ENCODE measurements around the gene ABCB1. TPM values are rescaled to one million over a fixed set of nuclear protein-coding genes. Genes with fewer than 3 reads are reported as not detected.

ABCB1 gene
- total RNA-seq, 1 donor from 2014 or later: not detected

DNA sequence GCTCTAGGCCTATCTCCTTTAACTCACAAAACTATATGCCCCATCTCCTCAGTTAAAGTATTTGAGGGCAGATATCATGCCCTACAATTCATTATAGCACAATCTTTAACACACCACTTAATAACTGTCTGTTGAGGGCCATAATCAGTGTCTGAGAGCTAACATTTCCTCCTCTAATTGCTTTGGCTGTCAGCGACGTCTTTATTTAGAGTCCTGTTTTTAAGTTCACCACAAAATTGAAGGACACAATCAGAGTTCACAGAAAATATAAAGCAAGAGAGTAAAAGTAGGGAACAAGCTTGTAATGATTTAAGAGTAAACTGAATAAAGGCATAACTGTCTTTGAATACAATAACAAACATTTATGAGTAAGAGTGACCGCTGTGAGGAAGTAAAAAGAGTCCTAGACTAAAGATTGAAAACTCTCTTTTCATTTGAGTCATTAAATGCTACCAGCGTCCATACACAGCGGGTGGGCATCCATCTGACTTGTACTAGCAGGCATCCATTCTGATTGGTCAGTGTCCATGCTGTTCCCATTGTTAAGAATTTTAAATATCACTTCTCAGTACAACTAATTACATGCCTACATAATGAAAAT is 86.8 kb downstream of the ABCB1 start:
- Histone ChIP-seq H3K36me3 (no peaks in the 10 kb centered on the region), H3K4me2 (no peak overlapping the region), H3K79me2 (ENCODE audit: low read depth) (no peaks in the 10 kb centered on the region), H3K4me1 (peaks cover 5% of the 10 kb centered on the region), H3K27ac (no peak overlapping the region), H3K9ac (no peak overlapping the region), H3K27me3 (no peaks in the 10 kb centered on the region), H3F3A (ENCODE audit: low read depth) (no peaks in the 10 kb centered on the region), H4K20me1 (ENCODE audit: low read depth) (no peaks in the 10 kb centered on the region), H3K9me3 (ENCODE audit: low read depth) (no peaks in the 10 kb centered on the region), H3K4me3 (no peak overlapping the region), H2AFZ (replicated peaks) (no peak overlapping the region)
- no peak for TF ChIP-seq EZH2 (IDR thresholded peaks at IDR 0.05)
- TF ChIP-seq, protein P1, sequence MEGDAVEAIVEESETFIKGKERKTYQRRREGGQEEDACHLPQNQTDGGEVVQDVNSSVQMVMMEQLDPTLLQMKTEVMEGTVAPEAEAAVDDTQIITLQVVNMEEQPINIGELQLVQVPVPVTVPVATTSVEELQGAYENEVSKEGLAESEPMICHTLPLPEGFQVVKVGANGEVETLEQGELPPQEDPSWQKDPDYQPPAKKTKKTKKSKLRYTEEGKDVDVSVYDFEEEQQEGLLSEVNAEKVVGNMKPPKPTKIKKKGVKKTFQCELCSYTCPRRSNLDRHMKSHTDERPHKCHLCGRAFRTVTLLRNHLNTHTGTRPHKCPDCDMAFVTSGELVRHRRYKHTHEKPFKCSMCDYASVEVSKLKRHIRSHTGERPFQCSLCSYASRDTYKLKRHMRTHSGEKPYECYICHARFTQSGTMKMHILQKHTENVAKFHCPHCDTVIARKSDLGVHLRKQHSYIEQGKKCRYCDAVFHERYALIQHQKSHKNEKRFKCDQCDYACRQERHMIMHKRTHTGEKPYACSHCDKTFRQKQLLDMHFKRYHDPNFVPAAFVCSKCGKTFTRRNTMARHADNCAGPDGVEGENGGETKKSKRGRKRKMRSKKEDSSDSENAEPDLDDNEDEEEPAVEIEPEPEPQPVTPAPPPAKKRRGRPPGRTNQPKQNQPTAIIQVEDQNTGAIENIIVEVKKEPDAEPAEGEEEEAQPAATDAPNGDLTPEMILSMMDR (IDR thresholded peaks at IDR 0.05): no peak
- no peak for TF ChIP-seq EZH2phosphoT487 (IDR thresholded peaks at IDR 0.05)
- no peaks in the 10 kb centered on the region for H3K36me3 Mint-ChIP-seq
- H3K9me3 Mint-ChIP-seq: no peaks in the 10 kb centered on the region
- H3K4me3 Mint-ChIP-seq: no peak overlapping the region
- H3K4me1 Mint-ChIP-seq: peaks cover 23% of the 10 kb centered on the region
- peaks cover 3% of the 10 kb centered on the region for H3K27me3 Mint-ChIP-seq (ENCODE audit: insufficient read depth, low read depth)
- no peak overlapping the region for H3K27ac Mint-ChIP-seq
- DNase-seq (ENCODE audit: low spot score): peak; percentile 28

DNA sequence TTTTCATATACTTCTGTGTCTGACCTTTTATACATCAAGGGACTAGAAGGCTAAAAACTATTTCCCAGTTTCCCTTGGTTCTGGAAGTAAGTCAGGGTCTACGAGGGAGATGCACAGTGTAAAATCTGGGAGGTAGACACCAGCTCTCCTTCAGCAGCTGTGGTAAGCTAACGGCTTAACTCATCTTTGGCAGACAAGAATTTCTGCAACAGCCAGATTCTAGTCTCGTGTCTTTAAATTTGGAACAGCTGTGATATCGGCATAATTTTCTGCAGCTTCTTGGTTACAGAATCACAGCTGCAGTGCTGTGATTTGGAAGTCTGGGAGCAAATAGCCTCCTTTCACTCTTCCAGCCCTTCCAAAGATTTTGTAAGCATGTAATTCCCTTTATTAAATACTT is 87.8 kb downstream of the ABCB1 start:
- Histone ChIP-seq H3K4me2 (no peak overlapping the region), H3K4me1 (peaks cover 5% of the 10 kb centered on the region), H3F3A (ENCODE audit: low read depth) (no peaks in the 10 kb centered on the region), H3K27me3 (no peaks in the 10 kb centered on the region), H3K36me3 (no peaks in the 10 kb centered on the region), H3K9ac (no peak overlapping the region), H2AFZ (replicated peaks) (no peak overlapping the region), H3K4me3 (no peak overlapping the region), H3K79me2 (ENCODE audit: low read depth) (no peaks in the 10 kb centered on the region), H3K27ac (no peak overlapping the region), H3K9me3 (ENCODE audit: low read depth) (no peaks in the 10 kb centered on the region), H4K20me1 (ENCODE audit: low read depth) (no peaks in the 10 kb centered on the region)
- H3K4me1 Mint-ChIP-seq: peaks cover 23% of the 10 kb centered on the region
- H3K4me3 Mint-ChIP-seq: no peak overlapping the region
- TF ChIP-seq EZH2phosphoT487 (IDR thresholded peaks at IDR 0.05) (no peak), EZH2 (IDR thresholded peaks at IDR 0.05) (no peak)
- TF ChIP-seq, protein P1 (IDR thresholded peaks at IDR 0.05): no peak
- DNase-seq (ENCODE audit: low spot score): no peak
- no peak overlapping the region for H3K27ac Mint-ChIP-seq
- H3K36me3 Mint-ChIP-seq: no peaks in the 10 kb centered on the region
- H3K27me3 Mint-ChIP-seq (ENCODE audit: insufficient read depth, low read depth): peaks cover 3% of the 10 kb centered on the region
- no peaks in the 10 kb centered on the region for H3K9me3 Mint-ChIP-seq

DNA sequence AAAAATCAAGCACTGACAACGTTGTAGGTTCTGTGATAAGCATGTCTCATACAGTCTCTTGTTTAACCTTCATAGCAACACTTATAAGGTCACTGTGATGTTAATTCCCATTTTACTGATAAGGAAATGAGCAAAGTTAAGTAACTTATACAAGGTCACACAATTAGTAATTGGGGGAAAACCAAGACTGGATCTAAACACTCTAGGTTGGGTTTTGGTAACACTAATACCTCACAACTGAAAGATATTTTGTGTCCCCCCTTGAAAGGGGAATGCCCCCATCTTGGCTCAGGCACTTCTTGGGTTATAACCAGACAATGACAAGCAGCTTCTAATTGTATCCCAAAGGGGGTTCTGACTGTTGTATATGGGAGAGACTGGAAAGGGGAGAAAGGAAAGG is 89.2 kb downstream of the ABCB1 start:
- peaks cover 5% of the 10 kb centered on the region for H3K4me1 ChIP-seq
- TF ChIP-seq, protein P1 (IDR thresholded peaks at IDR 0.05): no peak
- no peak for TF ChIP-seq EZH2phosphoT487 (IDR thresholded peaks at IDR 0.05)
- no peak for TF ChIP-seq EZH2 (IDR thresholded peaks at IDR 0.05)
- DNase-seq (ENCODE audit: low spot score): no peak
- no peak overlapping the region for H3K27ac ChIP-seq
- no peak overlapping the region for H3K4me2 ChIP-seq
- no peaks in the 10 kb centered on the region for H3K79me2 ChIP-seq (ENCODE audit: low read depth)
- H4K20me1 ChIP-seq (ENCODE audit: low read depth): no peaks in the 10 kb centered on the region
- no peak overlapping the region for H3K4me3 ChIP-seq
- Mint-ChIP-seq H3K4me3 (no peak overlapping the region), H3K4me1 (peaks cover 23% of the 10 kb centered on the region), H3K36me3 (no peaks in the 10 kb centered on the region), H3K27ac (no peak overlapping the region), H3K9me3 (no peaks in the 10 kb centered on the region), H3K27me3 (ENCODE audit: insufficient read depth, low read depth) (peaks cover 3% of the 10 kb centered on the region)
- no peaks in the 10 kb centered on the region for H3K27me3 ChIP-seq
- no peak overlapping the region for H3K9ac ChIP-seq
- no peaks in the 10 kb centered on the region for H3F3A ChIP-seq (ENCODE audit: low read depth)
- no peak overlapping the region for H2AFZ ChIP-seq (replicated peaks)
- no peaks in the 10 kb centered on the region for H3K36me3 ChIP-seq
- H3K9me3 ChIP-seq (ENCODE audit: low read depth): no peaks in the 10 kb centered on the region
